Mesenteric fat pad (tissue), 1 donor: ENCODE results near the gene STRN4. TPM values are rescaled to one million over a fixed set of nuclear protein-coding genes. Genes with fewer than 3 reads are reported as not detected.
"Not testable (repeated sequence)": the region's sequence is repeated elsewhere in the genome, so short reads cannot be mapped to it uniquely, and the experiment has no call there.

ENCODE experiments used
- DNase-seq: peaks from one replicate; pipeline ENCODE4 v3.0.0-alpha.2; 2020; ENCODE audit warnings: low spot score
- total RNA-seq: library from RNA; stranded (reverse); fragmentation: NEBNext Ultra II Directional; extraction: Animal tissue kit (Norgen Biotek cat#: 25700); gene quantifications from one replicate; pipeline ENCODE4 v1.2.1, GENCODE V29; 2021
- donor health status: DM: yes; HTN: yes; CAD: no.

Gene STRN4
- total RNA-seq, 1 donor from 2014 or later: 72.9 TPM

- DNase-seq: no peak
Measured at GRCh38 chr19:46773018-46773399, 26.8 kb upstream of the STRN4 start.

GRCh38 chr19:46772170-46773017, 26.1 kb upstream of the STRN4 start:
- no peak for DNase-seq

GRCh38 chr19:46768746-46769145, 22.5 kb upstream of the STRN4 start:
- not testable (repeated sequence) for DNase-seq

- DNase-seq: no peak
Measured at GRCh38 chr19:46766569-46767317, 20.5 kb upstream of the STRN4 start.

- no peak for DNase-seq
Measured at GRCh38 chr19:46764817-46765291, 18.6 kb upstream of the STRN4 start.

- no peak for DNase-seq
Measured at GRCh38 chr19:46762245-46762890, 16.1 kb upstream of the STRN4 start.

- DNase-seq: no peak
Measured at GRCh38 chr19:46761418-46761831, 15.2 kb upstream of the STRN4 start.

GRCh38 chr19:46760897-46761296, 14.6 kb upstream of the STRN4 start:
- not testable (repeated sequence) for DNase-seq

- DNase-seq: no peak
Measured at GRCh38 chr19:46760363-46760762, 14.1 kb upstream of the STRN4 start.

- DNase-seq: no peak
Measured at GRCh38 chr19:46759817-46760333, 13.6 kb upstream of the STRN4 start.

GRCh38 chr19:46759206-46759605, 13.0 kb upstream of the STRN4 start:
- DNase-seq: no peak

GRCh38 chr19:46756544-46756888, 10.3 kb upstream of the STRN4 start:
- no peak for DNase-seq

GRCh38 chr19:46755853-46756543, 9.7 kb upstream of the STRN4 start:
- DNase-seq: no peak

- DNase-seq: no peak
Measured at GRCh38 chr19:46755077-46755852, 9.0 kb upstream of the STRN4 start.

- no peak for DNase-seq
Measured at GRCh38 chr19:46753420-46754155, 7.3 kb upstream of the STRN4 start.

GRCh38 chr19:46748325-46749109, 2.3 kb upstream of the STRN4 start:
- DNase-seq: no peak

- DNase-seq: no peak
Measured at GRCh38 chr19:46745521-46746280, 549 bp downstream of the STRN4 start, which contains the start of gene FKRP. Gene FKRP, plus strand, starts transcription at chr19:46746057. Its CDS starts 9,394 bp downstream, at chr19:46755451.

- no peak for DNase-seq
Measured at GRCh38 chr19:46745030-46745429, 1.2 kb downstream of the STRN4 start.
